Large intestine (tissue), 3 donors: Measurements from ENCODE around the gene MEGF10. TPM values are rescaled to one million over a fixed set of nuclear protein-coding genes. Genes with fewer than 3 reads are reported as not detected.

Experiments used
- DNase-seq, 2 donors: peaks; one replicate each; pipeline versions ENCODE4 v3.0.0 to v3.0.0-alpha.2; 2013
- H3K27ac ChIP-seq: one replicate; pipeline ENCODE4 v1.5.1; 2013; ENCODE audit warnings: low read length
- H3K27me3 ChIP-seq: 2 replicates; pipeline ENCODE4 v1.6.1; 2013; ENCODE audit warnings: low read length; ENCODE audit not compliant: control insufficient read depth, insufficient read depth
- H3K36me3 ChIP-seq: 2 replicates; pipeline ENCODE4 v1.6.1; 2013; ENCODE audit warnings: low read length; ENCODE audit not compliant: control insufficient read depth, insufficient read depth
- H3K4me1 ChIP-seq: one replicate; pipeline ENCODE4 v1.6.1; 2013; ENCODE audit warnings: low read length; ENCODE audit not compliant: control insufficient read depth, insufficient read depth
- H3K4me3 ChIP-seq: one replicate; pipeline ENCODE4 v1.5.1; 2013; ENCODE audit warnings: low read length
- H3K9me3 ChIP-seq: one replicate; pipeline ENCODE4 v1.6.1; 2013; ENCODE audit warnings: mild to moderate bottlenecking, low read depth, low read length, moderate library complexity; ENCODE audit not compliant: control insufficient read depth
- WGBS: methylation state at CpG from one replicate; pipeline ENCODE4 v1.1.5; 2013; ENCODE audit warnings: low lambda C conversion rate; ENCODE audit not compliant: insufficient coverage; 5-methylcytosine and 5-hydroxymethylcytosine counted together
- polyA plus RNA-seq: library from polyadenylated mRNA; unstranded; fragments of 120-200 nt; gene quantifications from one replicate; pipeline ENCODE4 v1.2.1, GENCODE V29; 2013

MEGF10 gene
- polyA plus RNA-seq, 1 donor, result 1.3 TPM

DNA sequence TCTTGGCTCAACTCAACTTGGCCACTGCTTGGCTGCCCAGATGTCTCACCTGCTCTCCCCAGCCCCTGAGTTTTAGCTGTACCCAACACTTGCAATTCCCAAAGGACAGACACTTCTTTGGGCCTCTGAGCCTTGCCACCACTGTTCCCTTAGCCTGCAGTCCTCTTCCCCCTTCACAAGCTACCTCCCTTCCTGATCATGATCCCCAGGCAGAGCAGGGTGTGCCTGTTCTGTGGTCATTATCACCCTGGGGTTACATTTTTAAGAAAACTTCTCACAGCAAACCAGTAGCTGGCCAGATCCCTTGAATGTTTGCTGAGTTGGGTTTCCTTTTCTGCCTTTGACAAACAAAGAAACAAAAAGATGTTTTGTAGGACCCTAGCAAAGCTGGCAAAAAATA, 139.3 kb downstream of the MEGF10 start:
- H3K9me3 ChIP-seq, result no peaks in the 10 kb centered on the region
- H3K4me1 ChIP-seq, result peaks cover 3% of the 10 kb centered on the region
- no peak overlapping the region for H3K27ac ChIP-seq
- no peak overlapping the region for H3K4me3 ChIP-seq
- H3K36me3 ChIP-seq, result no peaks in the 10 kb centered on the region
- DNase-seq, result no peak
- no peaks in the 10 kb centered on the region for H3K27me3 ChIP-seq

DNA sequence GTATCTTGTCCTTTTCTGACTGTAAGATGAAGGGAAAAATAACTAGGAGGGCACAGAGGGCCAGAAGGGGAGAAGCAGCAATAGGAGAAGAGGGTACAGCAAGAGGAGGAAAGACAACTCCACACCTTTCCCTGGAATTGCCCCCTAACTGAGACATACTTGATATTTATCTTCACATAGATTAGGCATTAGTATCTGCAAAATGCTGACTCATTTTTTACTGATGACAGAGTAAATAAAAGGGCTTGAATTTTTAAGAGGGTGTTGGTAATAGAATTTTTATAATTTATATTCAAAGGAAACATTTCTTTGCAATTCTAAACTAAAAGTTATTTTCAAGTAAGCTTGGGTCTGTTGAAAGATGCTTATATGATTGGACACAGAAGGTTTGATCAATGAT, 140.0 kb downstream of the MEGF10 start:
- H3K4me1 ChIP-seq, result no peaks in the 10 kb centered on the region
- H3K9me3 ChIP-seq, result no peaks in the 10 kb centered on the region
- H3K36me3 ChIP-seq, result no peaks in the 10 kb centered on the region
- H3K4me3 ChIP-seq, result no peak overlapping the region
- H3K27ac ChIP-seq, result no peak overlapping the region
- DNase-seq, result no peak
- H3K27me3 ChIP-seq, result no peaks in the 10 kb centered on the region

DNA sequence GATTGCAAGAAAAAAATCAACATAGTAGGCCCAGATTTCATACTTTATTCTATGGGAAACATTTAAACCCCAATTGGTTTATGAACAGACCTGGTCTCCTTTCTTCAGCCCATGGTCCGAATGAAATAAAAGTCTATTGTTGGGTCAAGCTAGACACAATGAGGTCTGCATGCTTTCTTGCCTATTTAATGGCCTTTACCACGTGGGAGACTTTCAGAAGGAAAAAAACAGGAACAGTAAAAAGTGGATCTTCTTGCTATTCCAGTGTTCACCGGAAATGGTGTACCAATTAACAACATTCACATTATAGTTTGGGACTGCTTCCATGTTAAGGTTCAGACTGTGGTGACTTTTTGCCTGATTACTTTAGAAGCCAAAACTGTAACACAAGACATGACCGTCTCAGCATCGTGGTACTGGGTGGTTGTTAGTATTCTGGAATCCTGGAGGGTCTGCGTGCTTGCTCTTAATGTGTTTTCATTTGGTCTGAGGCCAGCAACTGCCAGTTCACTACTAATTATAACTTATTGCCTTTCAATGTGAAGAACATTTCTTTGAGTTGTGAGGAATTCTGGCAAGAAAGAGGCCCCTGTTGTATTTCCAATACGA, 141.5 kb downstream of the MEGF10 start:
- no peak overlapping the region for H3K4me3 ChIP-seq
- no peaks in the 10 kb centered on the region for H3K4me1 ChIP-seq
- H3K9me3 ChIP-seq, result no peaks in the 10 kb centered on the region
- no peak for DNase-seq
- H3K36me3 ChIP-seq, result no peaks in the 10 kb centered on the region
- H3K27me3 ChIP-seq, result no peaks in the 10 kb centered on the region
- 83% methylated on average over 2 of the region's 7 CpGs for WGBS
- H3K27ac ChIP-seq, result no peak overlapping the region

DNA sequence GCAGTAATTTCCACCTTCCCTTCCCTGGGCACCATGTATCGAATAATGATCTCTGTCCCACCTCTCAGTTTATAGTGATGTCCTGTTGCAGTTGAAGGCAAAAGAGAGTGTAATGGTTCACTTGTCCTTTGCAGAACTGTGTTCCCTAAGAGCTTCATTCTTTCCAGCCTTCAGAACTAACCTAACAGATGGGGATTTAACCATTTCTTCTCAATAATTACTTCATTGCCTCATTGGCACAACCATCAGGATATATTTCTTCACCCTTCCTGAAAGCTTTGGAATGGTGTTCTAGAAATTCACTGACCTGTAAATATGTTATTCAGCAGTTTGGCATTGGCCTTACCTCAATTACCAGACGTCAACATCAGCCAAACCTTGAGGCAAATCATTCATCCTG, 142.9 kb downstream of the MEGF10 start:
- DNase-seq, result no peak

DNA sequence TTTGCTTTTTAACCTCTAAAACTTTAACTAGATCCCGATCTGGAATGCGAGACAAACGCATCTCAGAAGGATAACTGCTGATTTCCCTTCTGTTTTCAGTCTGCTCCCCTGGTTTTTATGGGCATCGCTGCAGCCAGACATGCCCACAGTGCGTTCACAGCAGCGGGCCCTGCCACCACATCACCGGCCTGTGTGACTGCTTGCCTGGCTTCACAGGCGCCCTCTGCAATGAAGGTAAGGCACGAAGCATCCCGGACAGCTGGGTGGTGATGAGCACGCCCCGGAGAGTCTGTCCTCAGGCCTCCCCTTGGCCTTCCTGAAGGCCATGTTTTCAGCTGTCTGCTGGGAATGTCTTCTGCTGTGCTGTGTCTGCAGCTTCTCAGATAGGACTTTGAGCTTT, 144.0 kb downstream of the MEGF10 start:
- WGBS, result 95% methylated on average over 3 of the region's 12 CpGs
- no peak for DNase-seq
- no peak overlapping the region for H3K4me3 ChIP-seq

More for the DNA sequence above, 142.9 kb downstream of the MEGF10 start:
- no CpG with 5 or more reads among the region's 2 CpGs for WGBS
- H3K27me3 ChIP-seq, result no peaks in the 10 kb centered on the region
- H3K4me3 ChIP-seq, result no peak overlapping the region
- no peaks in the 10 kb centered on the region for H3K9me3 ChIP-seq
- no peaks in the 10 kb centered on the region for H3K36me3 ChIP-seq
- H3K4me1 ChIP-seq, result no peaks in the 10 kb centered on the region
- H3K27ac ChIP-seq, result no peak overlapping the region

DNA sequence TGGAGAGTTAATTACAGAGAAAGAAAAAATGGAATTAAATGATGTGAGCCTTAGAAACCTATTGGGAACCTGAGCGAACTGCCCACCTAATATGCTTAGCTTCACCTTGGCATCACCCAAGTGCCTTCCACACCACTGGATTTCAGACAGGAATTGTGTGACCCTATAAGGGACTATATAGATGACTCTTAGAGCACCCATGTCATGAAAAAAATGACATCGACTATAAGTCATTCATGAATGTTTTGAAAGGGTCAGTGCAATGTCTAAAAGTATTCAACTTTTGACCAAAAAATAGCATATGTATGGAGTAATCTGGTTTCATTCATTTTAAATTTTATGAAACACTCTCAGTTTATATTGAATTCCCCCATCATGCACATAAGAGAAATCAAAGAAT, 145.2 kb downstream of the MEGF10 start:
- H3K4me1 ChIP-seq, result no peaks in the 10 kb centered on the region
- H3K27ac ChIP-seq, result no peak overlapping the region
- H3K4me3 ChIP-seq, result no peak overlapping the region
- no peaks in the 10 kb centered on the region for H3K27me3 ChIP-seq
- DNase-seq, result no peak
- H3K36me3 ChIP-seq, result no peaks in the 10 kb centered on the region
- no peaks in the 10 kb centered on the region for H3K9me3 ChIP-seq
- WGBS, result 100% methylated on average over 1 of the region's 2 CpGs

More for the DNA sequence above, 144.0 kb downstream of the MEGF10 start:
- no peaks in the 10 kb centered on the region for H3K4me1 ChIP-seq
- H3K9me3 ChIP-seq, result no peaks in the 10 kb centered on the region
- no peaks in the 10 kb centered on the region for H3K27me3 ChIP-seq
- no peaks in the 10 kb centered on the region for H3K36me3 ChIP-seq
- H3K27ac ChIP-seq, result no peak overlapping the region

DNA sequence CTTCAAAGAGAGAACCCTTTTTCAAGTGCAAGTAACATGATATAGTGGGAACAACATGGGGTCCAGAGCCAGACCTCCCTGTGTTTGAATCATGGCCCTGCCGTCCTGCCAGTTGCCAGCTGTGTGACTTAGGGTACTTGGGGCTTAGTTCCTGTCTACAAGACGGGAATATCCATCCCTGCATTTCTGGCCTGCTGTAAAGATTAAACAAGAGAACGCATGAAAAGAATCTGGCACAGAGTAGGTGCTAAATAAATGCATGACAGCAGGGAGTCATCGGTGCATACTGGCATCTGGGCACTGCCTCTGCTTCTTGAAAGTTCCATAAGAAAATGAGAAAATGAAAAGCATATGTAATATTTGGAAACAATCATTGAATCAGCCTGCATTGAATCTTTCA, 149.0 kb downstream of the MEGF10 start:
- no peak for DNase-seq
- WGBS, result 100% methylated on average over 1 of the region's 4 CpGs
- H3K27ac ChIP-seq, result no peak overlapping the region
- no peaks in the 10 kb centered on the region for H3K27me3 ChIP-seq
- no peak overlapping the region for H3K4me3 ChIP-seq
- H3K9me3 ChIP-seq, result no peaks in the 10 kb centered on the region
- no peaks in the 10 kb centered on the region for H3K36me3 ChIP-seq
- H3K4me1 ChIP-seq, result no peaks in the 10 kb centered on the region

DNA sequence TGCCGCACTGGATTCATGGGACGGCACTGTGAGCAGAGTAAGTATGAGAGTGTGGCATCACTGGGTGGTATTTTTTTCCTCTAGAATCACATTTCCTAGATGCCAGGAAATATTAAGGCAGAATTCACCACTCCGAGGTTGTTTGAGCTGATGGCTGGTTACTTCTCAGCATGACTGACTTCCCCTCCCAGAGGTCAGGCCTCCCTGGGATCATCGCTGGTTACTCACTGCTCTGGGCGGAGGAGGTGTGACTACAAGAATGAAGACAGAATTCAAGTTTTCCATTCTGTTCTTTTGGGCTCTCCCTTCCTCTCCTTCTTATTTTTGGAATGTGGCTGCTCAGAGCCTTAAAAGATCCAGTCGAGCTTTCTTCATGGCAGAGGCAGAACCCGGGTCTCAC, 150.2 kb downstream of the MEGF10 start:
- WGBS, result no CpG with 5 or more reads among the region's 7 CpGs
- H3K27ac ChIP-seq, result no peak overlapping the region

DNA sequence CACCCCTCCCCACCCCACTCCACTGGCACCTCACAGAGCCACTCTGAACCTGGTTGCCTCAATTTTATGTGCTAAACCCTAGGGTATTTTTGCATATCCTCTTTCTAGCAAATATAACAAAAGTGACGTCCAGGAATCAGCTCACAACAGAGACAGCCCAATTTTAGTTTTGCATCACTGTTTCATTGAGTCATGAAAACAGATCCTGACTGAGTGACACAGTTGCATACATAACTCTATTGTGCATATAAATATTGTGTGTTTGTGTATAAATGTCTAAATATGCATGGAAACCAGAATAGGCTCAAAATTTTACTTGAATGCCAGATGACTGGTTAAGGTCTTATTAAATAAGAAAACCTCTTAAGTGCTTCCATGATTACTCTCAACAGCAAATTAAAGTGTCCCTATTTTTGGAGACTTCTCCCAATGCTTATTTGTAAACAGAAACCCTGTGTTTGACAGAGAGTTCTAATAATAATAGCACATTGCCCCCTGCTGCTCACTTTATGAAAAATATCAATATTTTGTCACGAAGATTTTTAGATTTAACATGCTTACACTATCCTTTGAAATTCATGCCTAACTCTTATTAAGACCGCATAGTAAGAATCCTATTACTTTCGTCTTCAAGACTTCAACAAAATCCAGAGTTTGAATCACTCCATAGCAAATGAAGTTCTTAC, 151.3 kb downstream of the MEGF10 start:
- Histone ChIP-seq H3K27ac (no peak overlapping the region), H3K4me1 (no peaks in the 10 kb centered on the region), H3K36me3 (no peaks in the 10 kb centered on the region), H3K4me3 (no peak overlapping the region), H3K9me3 (no peaks in the 10 kb centered on the region), H3K27me3 (no peaks in the 10 kb centered on the region)
- WGBS, result 68% methylated on average over 3 of the region's 4 CpGs
- no peak for DNase-seq

More for the DNA sequence above, 150.2 kb downstream of the MEGF10 start:
- Histone ChIP-seq H3K36me3 (no peaks in the 10 kb centered on the region), H3K4me3 (no peak overlapping the region), H3K4me1 (no peaks in the 10 kb centered on the region), H3K27me3 (no peaks in the 10 kb centered on the region), H3K9me3 (no peaks in the 10 kb centered on the region)
- no peak for DNase-seq

DNA sequence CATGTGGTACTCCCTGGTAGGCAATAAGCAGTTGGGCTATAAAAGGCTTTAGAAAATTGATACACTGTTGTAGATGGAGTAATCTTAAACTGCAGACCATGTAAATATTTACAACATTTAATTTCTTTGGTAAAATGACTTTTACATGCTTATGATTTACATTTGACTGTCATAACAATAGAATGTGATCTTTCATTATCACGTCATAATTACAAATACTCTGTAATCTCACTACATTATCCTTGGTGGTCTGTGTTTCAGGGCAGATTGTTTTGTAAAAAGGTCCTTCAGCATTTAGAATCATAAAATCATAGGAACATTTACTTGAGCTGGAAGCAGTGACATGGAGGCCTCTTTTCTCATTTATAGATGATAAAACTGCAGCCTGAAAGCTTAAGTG, 153.6 kb downstream of the MEGF10 start:
- no peak overlapping the region for H3K4me3 ChIP-seq
- H3K36me3 ChIP-seq, result no peaks in the 10 kb centered on the region
- H3K9me3 ChIP-seq, result no peaks in the 10 kb centered on the region
- DNase-seq, result no peak
- 67% methylated on average over 1 of the region's 1 CpG for WGBS
- no peak overlapping the region for H3K27ac ChIP-seq
- H3K4me1 ChIP-seq, result no peaks in the 10 kb centered on the region
- H3K27me3 ChIP-seq, result no peaks in the 10 kb centered on the region

DNA sequence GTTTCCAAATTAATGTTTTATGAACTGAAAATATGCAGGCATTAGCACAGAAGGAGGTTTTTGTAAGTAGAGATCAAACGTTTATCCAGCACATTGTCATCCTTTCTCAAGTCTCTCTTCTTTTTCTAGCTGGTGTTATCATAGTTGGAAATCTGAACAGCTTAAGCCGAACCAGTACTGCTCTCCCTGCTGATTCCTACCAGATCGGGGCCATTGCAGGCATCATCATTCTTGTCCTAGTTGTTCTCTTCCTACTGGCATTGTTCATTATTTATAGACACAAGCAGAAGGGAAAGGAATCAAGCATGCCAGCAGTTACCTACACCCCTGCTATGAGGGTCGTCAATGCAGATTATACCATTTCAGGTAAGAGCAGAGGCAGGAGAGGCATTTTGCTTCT, 154.7 kb downstream of the MEGF10 start:
- WGBS, result 86% methylated on average over 1 of the region's 4 CpGs
- H3K27ac ChIP-seq, result no peak overlapping the region
- H3K27me3 ChIP-seq, result no peaks in the 10 kb centered on the region

More for the DNA sequence above, 154.7 kb downstream of the MEGF10 start:
- no peaks in the 10 kb centered on the region for H3K9me3 ChIP-seq
- H3K4me1 ChIP-seq, result no peaks in the 10 kb centered on the region
- no peak for DNase-seq
- no peak overlapping the region for H3K4me3 ChIP-seq
- H3K36me3 ChIP-seq, result no peaks in the 10 kb centered on the region
